HepG2 (cell line): ENCODE results near the gene ZNF507. TPM values are rescaled to one million over a fixed set of nuclear protein-coding genes. Genes with fewer than 3 reads are reported as not detected.
A peak's percentile ranks its signal among the peaks of the same experiment; 100 is the strongest.

Source experiments
- CHD4 ChIP-seq: fragments of 200-600 bp; sonication (generic); IDR thresholded peaks from 2 replicates; pipeline ENCODE4 v1.7.0; 2017; ENCODE audit warnings: mild to moderate bottlenecking, low read length, borderline replicate concordance
- FOXK1 ChIP-seq: sonication (generic); formaldehyde crosslinking; IDR thresholded peaks from 2 replicates; pipeline ENCODE4 v1.4.0; 2020; ENCODE audit warnings: low read depth, missing genetic modification reagents, borderline replicate concordance
- FOXP4 ChIP-seq: sonication (generic); formaldehyde crosslinking; IDR thresholded peaks from 2 replicates; pipeline ENCODE4 v1.4.0; 2020; ENCODE audit warnings: missing genetic modification reagents
- FUBP1 ChIP-seq: sonication (generic); formaldehyde crosslinking; IDR thresholded peaks from 2 replicates; pipeline ENCODE4 v1.5.1; 2020; ENCODE audit warnings: missing genetic modification reagents, mild to moderate bottlenecking, borderline replicate concordance
- KMT2B ChIP-seq: IDR thresholded peaks from 2 replicates; pipeline ENCODE4 v1.6.1; 2016; ENCODE audit warnings: missing genetic modification reagents, missing compliant biosample characterization
- MIXL1 ChIP-seq: IDR thresholded peaks from 2 replicates; pipeline ENCODE4 v1.6.1; 2016
- PATZ1 ChIP-seq: sonication (generic); formaldehyde crosslinking; IDR thresholded peaks from 2 replicates; pipeline ENCODE4 v1.4.0; 2020; ENCODE audit warnings: missing genetic modification reagents
- PHB2 ChIP-seq: fragments of 450-650 bp; IDR thresholded peaks from 2 replicates; pipeline ENCODE4 v1.6.1; 2018; ENCODE audit not compliant: partially characterized antibody
- POLR2G ChIP-seq: fragments of 200-400 bp; formaldehyde crosslinking; IDR thresholded peaks from 2 replicates; pipeline ENCODE4 v1.6.1; 2018; ENCODE audit warnings: mild to moderate bottlenecking, low read depth, low read length, moderate library complexity
- ZNF296 ChIP-seq: sonication (generic); formaldehyde crosslinking; conservative IDR thresholded peaks from 2 replicates; pipeline ENCODE4 v1.5.0; 2020; ENCODE audit warnings: mild to moderate bottlenecking, missing genetic modification reagents
- ZNF33B ChIP-seq: sonication (generic); formaldehyde crosslinking; IDR thresholded peaks from 2 replicates; pipeline ENCODE4 v1.5.1; 2020; ENCODE audit warnings: mild to moderate bottlenecking, missing genetic modification reagents
- polyA plus RNA-seq, 8 experiments: library from polyadenylated mRNA; depleted of rRNA in 3 of 8; stranded (reverse) in 7 of 8; unstranded in 1 of 8; fragments of >200 nt; fragmentation: Illumina TruSeq in 4 of 8; extraction: Trizol in 4 of 8; gene quantifications; 2 replicates each; pipeline versions ENCODE4 v1.2.1 to v1.2.3, GENCODE V29; 2011 to 2016; ENCODE audit warnings: low read depth in 4 of 8, missing spikeins in 1 of 8, mixed read lengths in 1 of 8; ENCODE audit not compliant: insufficient read depth in 1 of 8
- total RNA-seq, 5 experiments: library from RNA; depleted of rRNA; stranded (reverse); fragments of >200 nt; fragmentation: Illumina TruSeq; extraction: Trizol; gene quantifications; 2 replicates each; pipeline ENCODE4 v1.2.3, GENCODE V29; 2016; ENCODE audit warnings: low read depth in 1 of 5
- TF ChIP-seq, protein P1 (sequence below): sonication (generic); formaldehyde crosslinking; IDR thresholded peaks from 2 replicates; pipeline ENCODE4 v1.4.0; 2020; ENCODE audit warnings: mild to moderate bottlenecking, missing genetic modification reagents
- TF ChIP-seq, protein P2 (sequence below): IDR thresholded peaks from 2 replicates; pipeline ENCODE4 v1.6.1; 2016; ENCODE audit warnings: missing compliant biosample characterization, missing genetic modification reagents, borderline replicate concordance

Gene ZNF507
- total and polyA plus RNA-seq, 2 of the 13 experiments (the other 11 are each of a cell fraction or from before 2014, with no cell fraction given) = 7.3 to 10.9 TPM

GRCh38 chr19:32373585-32374295 lies 28.3 kb downstream of the ZNF507 start (continued):
- peak; percentile 90 for TF ChIP-seq FOXP4 (CRISPR knock-in tag)
- TF ChIP-seq KMT2B (CRISPR knock-in tag) = peak; percentile 65; the same call in 1 of the 2 replicates
- TF ChIP-seq PHB2 = no peak
- TF ChIP-seq POLR2G = peak; percentile 44; the same call in 1 of the 2 replicates
- TF ChIP-seq ZNF33B (CRISPR knock-in tag) = no peak
- TF ChIP-seq FUBP1 = no peak
- peak; percentile 72 for TF ChIP-seq PATZ1 (CRISPR knock-in tag)
- TF ChIP-seq, protein P1, sequence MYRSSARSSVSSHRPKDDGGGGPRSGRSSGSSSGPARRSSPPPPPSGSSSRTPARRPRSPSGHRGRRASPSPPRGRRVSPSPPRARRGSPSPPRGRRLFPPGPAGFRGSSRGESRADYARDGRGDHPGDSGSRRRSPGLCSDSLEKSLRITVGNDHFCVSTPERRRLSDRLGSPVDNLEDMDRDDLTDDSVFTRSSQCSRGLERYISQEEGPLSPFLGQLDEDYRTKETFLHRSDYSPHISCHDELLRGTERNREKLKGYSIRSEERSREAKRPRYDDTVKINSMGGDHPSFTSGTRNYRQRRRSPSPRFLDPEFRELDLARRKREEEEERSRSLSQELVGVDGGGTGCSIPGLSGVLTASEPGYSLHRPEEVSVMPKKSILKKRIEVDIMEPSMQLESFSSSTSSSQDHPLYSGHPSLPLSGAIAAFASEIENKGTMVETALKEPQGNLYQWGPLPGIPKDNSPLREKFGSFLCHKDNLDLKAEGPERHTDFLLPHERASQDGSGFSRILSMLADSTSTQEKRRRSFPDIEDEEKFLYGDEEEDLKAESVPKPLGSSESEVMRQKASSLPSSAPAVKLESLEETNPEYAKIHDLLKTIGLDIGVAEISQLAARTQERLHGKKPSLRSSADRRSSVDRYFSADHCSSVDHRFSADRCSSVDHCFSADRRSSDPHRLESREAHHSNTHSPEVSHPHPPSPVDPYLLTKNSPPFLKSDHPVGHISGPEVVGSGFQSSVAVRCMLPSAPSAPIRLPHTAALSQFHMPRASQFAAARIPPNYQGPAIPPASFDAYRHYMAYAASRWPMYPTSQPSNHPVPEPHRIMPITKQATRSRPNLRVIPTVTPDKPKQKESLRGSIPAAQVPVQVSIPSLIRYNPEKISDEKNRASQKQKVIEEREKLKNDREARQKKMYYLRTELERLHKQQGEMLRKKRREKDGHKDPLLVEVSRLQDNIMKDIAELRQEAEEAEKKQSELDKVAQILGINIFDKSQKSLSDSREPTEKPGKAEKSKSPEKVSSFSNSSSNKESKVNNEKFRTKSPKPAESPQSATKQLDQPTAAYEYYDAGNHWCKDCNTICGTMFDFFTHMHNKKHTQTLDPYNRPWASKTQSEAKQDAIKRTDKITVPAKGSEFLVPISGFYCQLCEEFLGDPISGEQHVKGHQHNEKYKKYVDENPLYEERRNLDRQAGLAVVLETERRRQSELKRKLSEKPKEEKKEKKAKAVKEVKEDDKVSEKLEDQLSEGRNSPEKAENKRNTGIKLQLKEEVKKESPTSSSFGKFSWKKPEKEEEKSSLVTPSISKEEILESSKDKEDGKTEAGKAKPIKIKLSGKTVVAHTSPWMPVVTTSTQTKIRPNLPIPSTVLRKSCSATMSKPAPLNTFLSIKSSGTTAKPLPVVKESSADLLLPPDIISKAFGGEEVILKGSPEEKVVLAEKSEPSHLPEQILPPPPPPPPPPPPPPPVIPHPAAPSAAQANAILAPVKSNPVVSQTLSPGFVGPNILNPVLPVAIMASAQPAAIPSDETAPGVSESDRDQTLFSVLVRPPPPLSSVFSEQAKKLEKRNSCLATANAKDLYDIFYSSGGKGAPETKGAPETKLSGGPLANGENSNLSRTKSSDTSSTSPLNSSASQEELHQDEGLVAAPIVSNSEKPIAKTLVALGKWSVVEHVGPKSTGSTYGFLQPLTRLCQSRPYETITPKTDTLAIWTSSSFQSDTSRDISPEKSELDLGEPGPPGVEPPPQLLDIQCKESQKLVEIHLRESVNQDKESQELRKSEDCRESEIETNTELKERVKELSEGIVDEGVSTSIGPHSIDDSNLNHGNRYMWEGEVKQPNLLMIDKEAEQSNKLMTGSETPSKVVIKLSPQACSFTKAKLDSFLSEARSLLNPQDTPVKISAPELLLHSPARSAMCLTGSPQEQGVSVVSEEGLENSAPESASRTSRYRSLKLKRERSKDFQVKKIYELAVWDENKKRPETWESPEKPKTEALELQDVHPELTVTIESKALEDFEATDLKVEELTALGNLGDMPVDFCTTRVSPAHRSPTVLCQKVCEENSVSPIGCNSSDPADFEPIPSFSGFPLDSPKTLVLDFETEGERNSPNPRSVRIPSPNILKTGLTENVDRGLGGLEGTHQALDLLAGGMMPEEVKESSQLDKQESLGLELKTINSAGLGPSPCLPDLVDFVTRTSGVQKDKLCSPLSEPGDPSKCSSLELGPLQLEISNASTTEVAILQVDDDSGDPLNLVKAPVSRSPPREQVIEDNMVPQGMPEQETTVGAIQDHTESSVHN (CRISPR knock-in tag) = no peak
- TF ChIP-seq FOXK1 (CRISPR knock-in tag) = peak; percentile 88; the same call in 1 of the 2 replicates
- TF ChIP-seq, protein P2, sequence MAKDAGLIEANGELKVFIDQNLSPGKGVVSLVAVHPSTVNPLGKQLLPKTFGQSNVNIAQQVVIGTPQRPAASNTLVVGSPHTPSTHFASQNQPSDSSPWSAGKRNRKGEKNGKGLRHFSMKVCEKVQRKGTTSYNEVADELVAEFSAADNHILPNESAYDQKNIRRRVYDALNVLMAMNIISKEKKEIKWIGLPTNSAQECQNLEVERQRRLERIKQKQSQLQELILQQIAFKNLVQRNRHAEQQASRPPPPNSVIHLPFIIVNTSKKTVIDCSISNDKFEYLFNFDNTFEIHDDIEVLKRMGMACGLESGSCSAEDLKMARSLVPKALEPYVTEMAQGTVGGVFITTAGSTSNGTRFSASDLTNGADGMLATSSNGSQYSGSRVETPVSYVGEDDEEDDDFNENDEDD (CRISPR knock-in tag) = no peak
- TF ChIP-seq CHD4 = no peak; the same call in 1 of the 2 replicates
- TF ChIP-seq MIXL1 (CRISPR knock-in tag) = peak; percentile 82
- no peak for TF ChIP-seq ZNF296 (CRISPR knock-in tag)
